GM19455 (cell line): ENCODE results near the gene RDH12.
"Not testable (repeated sequence)": the region's sequence is repeated elsewhere in the genome, so short reads cannot be mapped to it uniquely, and the experiment has no call there.

Experiments used
- ATAC-seq: cut with Tn5 transposase; IDR thresholded peaks from one replicate; pipeline ENCODE4 v1.9.1; 2021; ENCODE audit not compliant: unreplicated experiment

RDH12 gene

GRCh38 chr14:67701492-67701891, at the start of gene RDH12:
Gene RDH12 (plus strand): TSS chr14:67701886. CDS start chr14:67722643, 20,757 bp downstream.
- ATAC-seq, result not testable (repeated sequence)

GRCh38 chr14:67652189-67652588, 49.5 kb upstream of the RDH12 start:
- no peak for ATAC-seq

GRCh38 chr14:67653651-67654280, 47.9 kb upstream of the RDH12 start:
- no peak for ATAC-seq

DNA sequence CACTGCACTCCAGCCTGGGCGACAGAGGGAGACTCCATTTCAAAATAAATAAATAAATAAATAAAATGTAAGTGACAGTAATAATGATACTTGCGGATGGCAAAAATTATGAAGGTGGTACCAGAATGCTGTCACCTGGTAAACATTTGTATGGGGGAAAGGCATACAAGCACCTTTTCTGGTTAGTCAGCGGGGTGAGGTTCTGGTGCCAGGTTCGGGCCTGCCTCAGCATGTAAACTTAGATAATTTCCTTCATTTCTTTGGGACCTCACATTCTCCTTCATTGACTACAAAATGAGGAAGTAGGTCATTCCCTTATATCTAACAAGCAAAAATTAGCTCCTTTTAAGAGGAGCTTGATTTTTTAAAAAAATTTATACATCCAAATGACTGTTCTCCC, 38.1 kb upstream of the RDH12 start:
- no peak for ATAC-seq

GRCh38 chr14:67665868-67666267, 35.8 kb upstream of the RDH12 start:
- no peak for ATAC-seq

DNA sequence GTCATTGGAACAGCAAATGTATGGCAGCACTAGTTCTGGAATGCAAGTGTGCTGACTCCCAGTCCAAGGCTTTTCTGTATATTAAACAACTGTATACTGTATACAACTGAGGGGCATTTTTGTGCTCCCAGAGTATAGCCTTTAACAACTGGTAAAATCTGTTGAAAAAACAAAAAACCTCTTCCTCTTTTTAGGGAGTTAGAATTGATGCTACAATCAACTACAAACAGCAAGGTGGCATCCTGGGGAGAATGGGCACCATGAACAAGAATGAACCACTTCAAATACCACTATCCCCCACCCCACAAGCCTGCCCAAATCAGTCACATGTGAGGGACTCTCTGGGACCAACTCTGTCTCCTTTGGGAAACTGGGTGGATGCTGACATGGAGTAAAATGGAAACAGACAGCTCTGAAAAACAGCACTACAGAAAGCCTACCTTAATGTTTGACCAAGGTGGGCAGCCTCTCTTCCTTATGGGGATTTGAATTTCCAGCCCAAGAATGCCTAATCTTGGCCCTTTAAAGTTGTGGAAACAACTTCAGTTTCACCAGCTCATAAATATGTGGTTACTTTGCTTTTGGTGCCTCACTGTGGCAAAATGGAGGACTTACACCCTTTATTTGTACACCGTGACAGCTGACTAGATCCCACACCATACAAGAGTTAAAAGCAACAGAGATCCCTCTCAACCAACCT, 34.8 kb upstream of the RDH12 start:
- peak; percentile 63 for ATAC-seq

GRCh38 chr14:67668559-67668958, 33.1 kb upstream of the RDH12 start:
- no peak for ATAC-seq

GRCh38 chr14:67673451-67673850, 28.2 kb upstream of the RDH12 start:
- ATAC-seq, result no peak

GRCh38 chr14:67674139-67674479, 27.6 kb upstream of the RDH12 start:
- ATAC-seq, result peak; percentile 43

DNA sequence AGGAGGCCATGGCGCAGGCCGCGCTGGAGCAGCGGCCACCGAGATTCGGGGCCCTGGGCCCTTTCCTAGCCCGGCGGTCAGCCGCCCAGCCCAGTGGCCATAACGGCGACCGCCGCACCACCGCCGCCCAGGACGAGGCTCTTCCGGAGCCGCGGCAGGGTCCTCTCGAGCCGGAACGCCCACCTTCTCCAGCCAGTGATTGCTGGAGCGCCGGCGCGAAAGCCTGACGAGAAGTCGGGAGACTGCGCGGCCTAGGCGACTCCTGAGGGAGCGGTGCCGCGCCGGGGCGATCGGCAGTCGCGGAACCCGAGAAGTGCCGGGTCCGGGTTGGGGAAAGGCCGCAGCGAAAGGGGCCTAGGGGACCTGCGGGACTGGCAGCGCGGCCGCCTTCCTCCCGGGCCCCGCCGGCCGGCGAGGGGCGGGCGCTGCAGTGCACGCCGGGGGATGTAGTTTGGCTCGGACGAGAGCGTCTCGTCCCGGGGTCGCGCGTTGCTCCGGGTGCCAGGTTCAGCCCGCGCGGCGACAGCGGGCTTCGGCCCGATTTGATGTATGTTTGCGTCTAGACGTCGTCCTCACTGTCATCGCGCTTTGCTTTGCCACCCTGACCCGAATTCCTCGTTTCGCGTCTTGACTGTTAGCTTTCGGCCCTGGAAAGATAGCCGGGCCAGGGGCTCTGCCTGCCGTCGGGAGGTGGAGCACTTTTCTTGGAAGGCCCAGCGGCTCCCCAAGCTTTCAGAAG, 27.0 kb upstream of the RDH12 start, which contains the start of gene VTI1B:
Gene VTI1B, minus strand, starts transcription at position 153 of the 739 bp plus-strand sequence. Its CDS starts 143 bp downstream, at position 10.
- ATAC-seq, result peak; percentile 89

DNA sequence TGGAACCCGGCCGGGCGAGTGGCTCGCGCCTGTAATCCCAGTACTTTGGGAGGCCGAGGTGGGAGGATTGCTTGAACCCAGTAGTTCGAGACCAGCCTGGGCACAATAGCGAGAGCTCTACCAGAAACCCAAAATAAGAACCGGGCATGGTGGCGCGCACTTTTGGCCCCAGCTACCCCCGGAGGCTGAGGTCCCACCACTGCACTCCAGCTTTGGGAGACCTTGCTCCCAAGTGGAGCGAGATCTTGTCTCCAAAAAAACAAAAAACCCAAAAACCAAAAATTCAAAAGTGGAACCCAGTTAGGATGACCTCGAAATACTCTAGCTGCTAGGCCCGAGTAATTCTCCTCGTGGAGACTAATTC, 26.5 kb upstream of the RDH12 start:
- no peak for ATAC-seq

DNA sequence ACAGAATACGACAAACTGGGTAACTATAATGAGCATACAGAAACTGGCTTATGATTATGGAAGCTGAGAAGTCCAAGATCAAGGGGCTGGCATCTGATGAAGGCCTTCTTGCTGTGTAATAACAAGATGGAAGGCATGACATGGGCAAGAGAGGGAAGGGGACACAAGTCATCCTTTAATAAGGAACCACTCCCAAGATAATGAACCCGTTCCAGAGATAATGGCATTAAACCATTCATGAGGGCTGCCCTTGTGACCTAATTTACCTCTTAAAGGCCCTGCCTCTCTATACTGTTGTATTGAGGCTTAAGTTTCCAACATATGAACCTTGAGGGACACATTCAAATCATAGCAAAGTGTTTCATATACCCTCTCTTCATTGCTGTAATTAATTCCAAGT, 22.7 kb upstream of the RDH12 start:
- ATAC-seq, result no peak

DNA sequence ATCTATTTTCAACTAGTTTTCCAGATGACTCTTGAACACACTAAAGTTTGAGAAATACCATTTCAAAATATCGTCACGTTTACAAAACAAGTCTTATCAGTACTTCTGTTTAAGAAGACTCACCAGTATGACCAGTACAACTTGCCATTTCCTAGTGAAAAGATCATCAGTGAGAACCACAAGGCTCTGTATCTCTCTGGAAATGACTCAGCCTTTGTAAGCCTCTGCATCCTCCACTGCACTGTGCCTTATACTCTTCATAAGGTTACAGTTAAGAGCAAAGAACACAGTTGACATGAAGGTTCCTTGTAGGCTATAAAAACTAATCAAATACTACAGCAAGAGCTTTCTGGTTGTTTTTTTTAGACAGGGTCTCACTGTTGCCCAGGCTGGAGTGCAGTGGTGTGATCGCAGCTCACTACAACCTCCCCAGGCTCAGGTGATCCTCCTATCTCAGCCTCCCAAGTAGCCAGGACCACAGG, 21.5 kb upstream of the RDH12 start:
- ATAC-seq, result peak; percentile 99

DNA sequence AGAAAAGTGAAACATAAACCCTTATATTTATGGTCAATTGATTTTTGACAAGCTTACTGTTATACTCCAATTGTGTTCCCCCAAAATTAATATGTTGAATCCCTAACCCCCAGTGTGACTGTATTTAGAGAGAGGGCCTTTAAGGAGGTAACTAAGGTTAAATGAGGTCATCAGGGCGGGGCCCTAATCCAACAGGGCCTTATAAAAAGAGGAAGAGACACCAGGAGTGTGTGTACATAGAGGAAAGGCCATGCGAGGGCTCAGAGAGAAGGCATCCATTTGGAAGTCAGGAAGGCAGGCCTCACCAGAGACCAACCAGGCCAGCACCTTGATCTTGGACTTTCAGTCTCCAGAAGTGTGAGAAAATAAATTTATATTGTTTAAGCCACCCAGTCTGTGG, 20.7 kb upstream of the RDH12 start:
- ATAC-seq, result no peak

GRCh38 chr14:67683842-67684241, 17.8 kb upstream of the RDH12 start:
- ATAC-seq, result no peak

- no peak for ATAC-seq
Measured at GRCh38 chr14:67690011-67690410, 11.7 kb upstream of the RDH12 start.

DNA sequence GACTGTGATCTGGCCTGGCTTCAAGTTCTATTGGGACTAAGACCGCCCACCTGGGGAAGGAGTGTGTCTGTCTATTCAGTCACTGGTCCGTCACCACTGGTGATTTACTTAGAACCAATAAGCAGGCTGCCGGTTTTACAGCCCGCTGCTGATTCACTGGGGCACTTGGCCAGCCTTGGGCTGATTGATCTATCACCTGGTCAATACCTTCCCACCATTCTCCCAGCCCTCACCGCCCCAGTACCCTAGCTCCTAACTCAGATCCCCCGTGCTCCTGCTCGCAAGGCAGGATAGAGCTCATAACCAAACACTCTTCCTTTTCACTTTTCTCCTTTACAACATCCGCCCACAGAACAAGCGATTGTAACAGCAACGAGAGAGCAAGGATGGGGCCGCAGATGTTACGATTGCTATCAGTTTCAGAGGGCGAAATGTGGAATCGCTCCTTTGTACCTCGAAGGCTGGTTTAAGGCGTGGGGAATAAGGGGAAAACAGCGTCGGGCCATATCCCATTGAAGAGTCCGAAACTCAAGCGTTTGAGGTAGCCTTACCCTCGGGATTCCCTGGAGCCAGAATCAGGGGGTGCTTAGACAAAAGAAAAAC, 6.8 kb upstream of the RDH12 start:
- ATAC-seq, result peak; percentile 82

DNA sequence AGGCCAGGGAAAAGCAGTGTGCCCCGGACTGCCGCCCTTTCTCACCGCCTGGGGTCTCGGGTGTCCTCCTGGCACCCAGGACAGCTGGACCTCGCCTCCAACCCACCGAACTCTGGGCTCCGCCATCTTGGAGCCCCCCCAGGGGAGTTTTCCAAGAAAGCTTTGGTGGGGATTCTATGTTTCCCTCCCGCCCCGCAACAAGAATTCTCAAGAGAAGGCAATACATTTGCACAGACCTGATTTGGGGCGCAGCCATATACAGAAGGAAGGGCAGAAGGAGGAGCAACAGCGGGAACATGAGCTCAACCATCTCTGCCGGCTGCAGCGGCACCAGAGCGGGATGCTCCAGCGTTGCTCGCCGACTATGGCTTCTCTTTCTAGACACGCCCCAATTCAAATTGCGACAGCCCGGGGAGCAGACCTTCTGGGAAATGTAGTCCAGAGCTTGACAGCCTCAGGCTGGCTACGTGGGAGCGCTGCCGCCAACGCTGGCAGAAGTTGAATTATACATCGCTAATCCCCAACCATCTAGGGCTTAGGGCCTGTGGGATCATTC, 6.2 kb upstream of the RDH12 start, which contains the start of gene RDH11:
Gene RDH11, minus strand, starts transcription at position 371 of the 556 bp plus-strand sequence. Its CDS starts 61 bp downstream, at position 310.
- ATAC-seq, result peak; percentile 87

DNA sequence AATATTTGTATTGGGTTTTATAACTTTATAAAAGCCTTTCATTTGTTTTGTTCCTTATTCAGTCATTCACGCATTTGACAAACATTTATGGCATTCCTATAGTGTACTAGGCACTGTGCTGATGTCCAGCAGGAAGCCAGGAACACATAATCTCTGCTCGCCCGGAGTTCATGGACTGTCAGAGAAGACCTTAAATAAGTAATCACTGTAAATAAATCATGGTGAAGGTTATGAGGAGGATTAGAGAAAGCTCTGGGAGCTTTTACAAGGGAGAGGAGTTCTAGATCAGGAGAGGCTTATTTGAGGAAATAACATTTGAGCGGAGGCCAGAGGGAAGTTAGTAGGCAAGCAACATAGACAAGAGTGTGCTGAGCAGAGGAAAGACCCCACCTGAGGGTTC, 4.7 kb upstream of the RDH12 start:
- no peak for ATAC-seq

DNA sequence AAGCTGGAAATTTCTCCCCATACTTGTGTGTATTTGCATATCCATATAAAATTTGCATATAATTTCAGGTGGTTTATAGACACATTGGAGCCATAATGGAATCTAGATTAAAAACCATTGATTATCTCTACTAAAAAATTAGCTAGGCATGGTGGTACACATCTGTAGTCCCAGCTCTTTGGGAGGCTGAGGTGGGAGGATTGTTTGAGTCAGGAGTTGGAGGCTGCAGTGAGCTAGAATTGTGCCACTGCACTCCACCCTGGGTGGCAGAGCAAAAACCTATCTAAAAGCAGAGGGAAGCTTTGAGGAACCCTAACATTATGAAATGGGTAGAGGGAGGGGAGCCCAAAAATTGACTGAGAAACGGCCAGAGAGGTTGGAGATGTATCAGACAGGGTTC, 3.5 kb upstream of the RDH12 start:
- ATAC-seq, result no peak

DNA sequence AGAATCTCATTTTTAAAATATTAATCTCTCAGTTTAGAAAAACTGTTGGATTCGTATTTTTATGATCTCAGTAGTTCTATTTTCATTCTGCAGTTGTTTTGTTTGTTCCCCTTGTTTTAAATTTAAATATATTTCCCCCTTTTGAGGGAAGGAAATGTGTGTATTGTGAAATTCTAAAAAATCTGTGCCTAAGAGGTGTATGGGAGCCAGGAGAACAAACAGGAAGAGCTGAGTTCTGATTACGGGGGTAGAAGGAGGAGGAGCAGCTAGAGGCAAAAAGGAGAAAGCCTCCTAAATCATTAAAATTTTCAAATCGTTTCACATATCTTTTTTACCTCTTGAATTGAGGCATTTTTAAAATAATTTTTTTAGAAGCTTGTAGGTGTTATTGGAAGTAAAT, 2.3 kb downstream of the RDH12 start:
- ATAC-seq, result no peak
